Measurements from ENCODE around the gene ZNF497. TPM values are rescaled to one million over a fixed set of nuclear protein-coding genes. Genes with fewer than 3 reads are reported as not detected.
"Not testable (repeated sequence)": the region's sequence is repeated elsewhere in the genome, so short reads cannot be mapped to it uniquely, and the experiment has no call there.

The ZNF497 gene
- total RNA-seq, 1 donor from 2014 or later: 2.5 TPM

GRCh38 chr19:58350001-58350861 lies 12.3 kb downstream of the ZNF497 start:
- peaks cover 13% of the 10 kb centered on the region for H3K4me1 ChIP-seq
- peak overlapping the region; percentile 23 for H3K4me3 ChIP-seq
- no peak for ATAC-seq
- peak; percentile 42 for DNase-seq
- TF ChIP-seq, protein P1, sequence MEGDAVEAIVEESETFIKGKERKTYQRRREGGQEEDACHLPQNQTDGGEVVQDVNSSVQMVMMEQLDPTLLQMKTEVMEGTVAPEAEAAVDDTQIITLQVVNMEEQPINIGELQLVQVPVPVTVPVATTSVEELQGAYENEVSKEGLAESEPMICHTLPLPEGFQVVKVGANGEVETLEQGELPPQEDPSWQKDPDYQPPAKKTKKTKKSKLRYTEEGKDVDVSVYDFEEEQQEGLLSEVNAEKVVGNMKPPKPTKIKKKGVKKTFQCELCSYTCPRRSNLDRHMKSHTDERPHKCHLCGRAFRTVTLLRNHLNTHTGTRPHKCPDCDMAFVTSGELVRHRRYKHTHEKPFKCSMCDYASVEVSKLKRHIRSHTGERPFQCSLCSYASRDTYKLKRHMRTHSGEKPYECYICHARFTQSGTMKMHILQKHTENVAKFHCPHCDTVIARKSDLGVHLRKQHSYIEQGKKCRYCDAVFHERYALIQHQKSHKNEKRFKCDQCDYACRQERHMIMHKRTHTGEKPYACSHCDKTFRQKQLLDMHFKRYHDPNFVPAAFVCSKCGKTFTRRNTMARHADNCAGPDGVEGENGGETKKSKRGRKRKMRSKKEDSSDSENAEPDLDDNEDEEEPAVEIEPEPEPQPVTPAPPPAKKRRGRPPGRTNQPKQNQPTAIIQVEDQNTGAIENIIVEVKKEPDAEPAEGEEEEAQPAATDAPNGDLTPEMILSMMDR (IDR thresholded peaks at IDR 0.05): no peak
- intact Hi-C loops (cut with DNase I): no loop called here
- H3K36me3 ChIP-seq: peaks cover 5% of the 10 kb centered on the region
- H3K27me3 ChIP-seq (ENCODE audit: low read depth): peaks cover 36% of the 10 kb centered on the region
- no peak overlapping the region for H3K27ac ChIP-seq
- H3K9me3 ChIP-seq: no peaks in the 10 kb centered on the region

DNA sequence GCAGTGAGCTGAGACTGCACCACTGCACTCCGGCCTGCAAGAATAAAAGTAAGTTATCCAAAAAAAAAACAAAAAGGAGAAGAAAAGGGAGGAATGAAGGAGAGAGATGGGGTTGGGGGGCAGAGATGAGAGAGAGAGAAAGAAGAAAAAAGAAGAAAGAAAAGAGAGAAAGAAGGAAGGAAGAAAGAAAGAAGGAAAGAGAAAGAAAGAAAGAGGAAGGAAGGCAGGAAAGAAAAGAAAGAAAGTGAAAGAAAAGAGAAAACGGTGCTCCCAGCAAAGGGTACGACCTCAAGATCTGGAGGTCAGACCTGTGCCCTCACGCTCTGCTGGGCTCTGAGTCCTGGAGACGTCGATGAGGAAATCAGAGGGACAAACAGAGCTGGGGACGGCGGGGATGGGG lies 13.0 kb downstream of the ZNF497 start:
- no peak for DNase-seq
- Histone ChIP-seq H3K4me1 (peaks cover 13% of the 10 kb centered on the region), H3K27me3 (ENCODE audit: low read depth) (peaks cover 34% of the 10 kb centered on the region), H3K9me3 (no peaks in the 10 kb centered on the region), H3K27ac (no peak overlapping the region), H3K4me3 (no peak overlapping the region), H3K36me3 (peaks cover 5% of the 10 kb centered on the region)
- no peak for ATAC-seq
- TF ChIP-seq, protein P1 (IDR thresholded peaks at IDR 0.05): no peak
- intact Hi-C loops (cut with DNase I): no loop called here

DNA sequence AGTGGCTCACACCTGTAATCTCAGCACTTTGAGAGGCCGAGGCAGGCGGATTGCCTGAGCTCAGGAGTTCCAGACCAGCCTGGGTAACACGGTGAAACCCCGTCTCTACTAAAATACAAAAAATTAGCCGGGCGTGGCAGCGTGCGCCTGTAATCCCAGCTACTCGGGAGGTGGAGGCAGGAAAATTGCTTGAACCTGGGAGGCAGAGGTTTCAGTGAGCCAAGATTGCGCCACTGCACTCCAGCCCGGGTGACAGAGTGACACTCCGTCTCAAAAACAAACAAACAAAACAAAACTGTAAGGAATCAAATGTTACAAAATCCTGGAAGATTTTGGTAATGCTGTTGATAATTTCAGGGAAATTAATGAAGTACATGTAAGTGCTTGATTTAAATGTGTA lies 14.5 kb downstream of the ZNF497 start:
- ATAC-seq; H3K9me3 ChIP-seq; intact Hi-C loops (cut with DNase I); H3K36me3 ChIP-seq: not testable (repeated sequence)
- Histone ChIP-seq H3K4me1 (peaks cover 13% of the 10 kb centered on the region), H3K27ac (peak overlapping the region; percentile 82), H3K4me3 (peak overlapping the region; percentile 73), H3K27me3 (ENCODE audit: low read depth) (peaks cover 34% of the 10 kb centered on the region)
- DNase-seq: peak; percentile 20

- peak; percentile 96 to 97 for ATAC-seq
- Histone ChIP-seq H3K27me3 (ENCODE audit: low read depth) (peaks cover 32% of the 10 kb centered on the region), H3K4me1 (peaks cover 13% of the 10 kb centered on the region), H3K4me3 (peak overlapping the region; percentile 73), H3K36me3 (peaks cover 5% of the 10 kb centered on the region), H3K9me3 (no peaks in the 10 kb centered on the region), H3K27ac (peak overlapping the region; percentile 82)
- intact Hi-C loops (cut with DNase I): no loop called here
- peak; percentile 72 for DNase-seq
- TF ChIP-seq, protein P1 (IDR thresholded peaks at IDR 0.05): no peak
Observed at GRCh38 chr19:58346961-58347929, 15.3 kb downstream of the ZNF497 start.

DNA sequence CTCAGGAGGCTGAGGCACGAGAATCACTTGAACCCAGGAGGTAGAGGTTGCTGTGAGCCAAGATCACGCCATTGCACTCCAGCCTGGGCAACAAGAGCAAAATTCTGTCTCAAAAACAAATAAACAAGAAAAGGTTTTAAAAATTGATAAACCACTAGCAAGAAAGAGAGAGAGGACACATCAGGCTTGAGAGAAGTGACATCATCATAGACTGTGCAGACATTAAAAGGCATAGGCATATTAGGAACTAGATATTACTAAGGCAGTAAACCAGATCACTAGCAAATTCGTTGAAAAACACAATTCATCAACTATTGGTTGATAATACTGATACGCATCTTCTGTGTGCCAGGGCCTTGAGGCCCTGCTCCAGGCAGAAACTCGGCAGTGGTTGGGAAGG lies 17.0 kb downstream of the ZNF497 start:
- ATAC-seq (no peak), DNase-seq (no peak)
- Histone ChIP-seq H3K27me3 (ENCODE audit: low read depth) (peaks cover 29% of the 10 kb centered on the region), H3K4me3 (no peak overlapping the region), H3K9me3 (no peaks in the 10 kb centered on the region), H3K4me1 (peaks cover 11% of the 10 kb centered on the region), H3K27ac (no peak overlapping the region), H3K36me3 (peaks cover 11% of the 10 kb centered on the region)
- TF ChIP-seq, protein P1 (IDR thresholded peaks at IDR 0.05): no peak
- intact Hi-C loops (cut with DNase I): no loop called here

Measured in lower lobe of right lung (tissue), 2 donors.